COLO668 (cell line): ENCODE data around the gene ANAPC2.

Experiments used
- DNase-seq: peaks from one replicate; lab custom pipeline; 2025; ENCODE audit not compliant: unreplicated experiment; lab: John Stamatoyannopoulos, UW

ANAPC2 gene

GRCh38 chr9:137215196-137215986 lies 27.0 kb upstream of the ANAPC2 start:
- no peak for DNase-seq

GRCh38 chr9:137214620-137215019 lies 26.3 kb upstream of the ANAPC2 start:
- no peak for DNase-seq

GRCh38 chr9:137213160-137214060 lies 25.1 kb upstream of the ANAPC2 start:
- DNase-seq = no peak

GRCh38 chr9:137212520-137212919 lies 24.2 kb upstream of the ANAPC2 start:
- no peak for DNase-seq

GRCh38 chr9:137211532-137211931 lies 23.2 kb upstream of the ANAPC2 start:
- DNase-seq = no peak

GRCh38 chr9:137206602-137207001 lies 18.2 kb upstream of the ANAPC2 start:
- no peak for DNase-seq

- peak; percentile 93 for DNase-seq
Observed at GRCh38 chr9:137205126-137206069, 17.0 kb upstream of the ANAPC2 start, which contains the start of the genes NDOR1 and TMEM203. Gene NDOR1, plus strand, starts transcription at chr9:137205700. Its CDS starts 78 bp downstream, at chr9:137205778. Gene TMEM203, minus strand, starts transcription at chr9:137205648. Its CDS starts 234 bp downstream, at chr9:137205414.

- no peak for DNase-seq
Observed at GRCh38 chr9:137204731-137205125, 16.4 kb upstream of the ANAPC2 start.

GRCh38 chr9:137202966-137203365 lies 14.6 kb upstream of the ANAPC2 start:
- no peak for DNase-seq

GRCh38 chr9:137201205-137201868 lies 13.0 kb upstream of the ANAPC2 start:
- DNase-seq = no peak

- DNase-seq = peak; percentile 99
Observed at GRCh38 chr9:137200311-137201204, 12.2 kb upstream of the ANAPC2 start, which contains the start of gene TPRN. Gene TPRN, minus strand, starts transcription at chr9:137200741. Its CDS starts 30 bp downstream, at chr9:137200711.

GRCh38 chr9:137199411-137200121 lies 11.2 kb upstream of the ANAPC2 start:
- peak; percentile 30 for DNase-seq

GRCh38 chr9:137198902-137199283 lies 10.5 kb upstream of the ANAPC2 start:
- DNase-seq = peak; percentile 27

- DNase-seq = peak; percentile 75
Observed at GRCh38 chr9:137198051-137198901, 9.9 kb upstream of the ANAPC2 start.

- peak; percentile 99 for DNase-seq
Observed at GRCh38 chr9:137195525-137196220, 7.3 kb upstream of the ANAPC2 start.

- DNase-seq = peak; percentile 88
Observed at GRCh38 chr9:137194909-137195308, 6.5 kb upstream of the ANAPC2 start.

- DNase-seq = peak; percentile 74
Observed at GRCh38 chr9:137194388-137194787, 6.0 kb upstream of the ANAPC2 start.
